ENCODE measurements around the gene SYT14.

The SYT14 gene

GRCh38 chr1:210057593-210057992 is 119.6 kb downstream of the SYT14 start:
- H3K27me3 ChIP-seq (ENCODE audit: low read length) = no peaks in the 10 kb centered on the region
- no peak overlapping the region for H3K9ac ChIP-seq (ENCODE audit: low read length)
- H3K9me2 ChIP-seq (replicated peaks; ENCODE audit: insufficient read depth, low read length) = no peaks in the 10 kb centered on the region
- no peak overlapping the region for H3K27ac ChIP-seq (ENCODE audit: low read depth, low read length)
- no peaks in the 10 kb centered on the region for H3K36me3 ChIP-seq (ENCODE audit: low read length)
- no peak for TF ChIP-seq EZH2phosphoT487 (conservative IDR thresholded peaks at IDR 0.05; ENCODE audit: low read length)
- TF ChIP-seq, protein P1, sequence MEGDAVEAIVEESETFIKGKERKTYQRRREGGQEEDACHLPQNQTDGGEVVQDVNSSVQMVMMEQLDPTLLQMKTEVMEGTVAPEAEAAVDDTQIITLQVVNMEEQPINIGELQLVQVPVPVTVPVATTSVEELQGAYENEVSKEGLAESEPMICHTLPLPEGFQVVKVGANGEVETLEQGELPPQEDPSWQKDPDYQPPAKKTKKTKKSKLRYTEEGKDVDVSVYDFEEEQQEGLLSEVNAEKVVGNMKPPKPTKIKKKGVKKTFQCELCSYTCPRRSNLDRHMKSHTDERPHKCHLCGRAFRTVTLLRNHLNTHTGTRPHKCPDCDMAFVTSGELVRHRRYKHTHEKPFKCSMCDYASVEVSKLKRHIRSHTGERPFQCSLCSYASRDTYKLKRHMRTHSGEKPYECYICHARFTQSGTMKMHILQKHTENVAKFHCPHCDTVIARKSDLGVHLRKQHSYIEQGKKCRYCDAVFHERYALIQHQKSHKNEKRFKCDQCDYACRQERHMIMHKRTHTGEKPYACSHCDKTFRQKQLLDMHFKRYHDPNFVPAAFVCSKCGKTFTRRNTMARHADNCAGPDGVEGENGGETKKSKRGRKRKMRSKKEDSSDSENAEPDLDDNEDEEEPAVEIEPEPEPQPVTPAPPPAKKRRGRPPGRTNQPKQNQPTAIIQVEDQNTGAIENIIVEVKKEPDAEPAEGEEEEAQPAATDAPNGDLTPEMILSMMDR (IDR thresholded peaks at IDR 0.05; ENCODE audit: insufficient read depth, low read length, poor library complexity, severe bottlenecking) = no peak
- no peaks in the 10 kb centered on the region for H3F3A ChIP-seq (ENCODE audit: insufficient read depth)
- H3K4me3 ChIP-seq (ENCODE audit: insufficient read depth, low read length, poor library complexity, severe bottlenecking) = no peak overlapping the region
- H2AFZ ChIP-seq (ENCODE audit: low read depth, low read length, severe bottlenecking) = no peak overlapping the region
- H3K4me2 ChIP-seq (ENCODE audit: low read depth, low read length, poor library complexity, severe bottlenecking) = no peak overlapping the region
- no peaks in the 10 kb centered on the region for H3K79me2 ChIP-seq (ENCODE audit: insufficient read depth, low read length)
- H3K9me3 ChIP-seq (ENCODE audit: insufficient read depth, low read length) = no peaks in the 10 kb centered on the region
- H4K20me1 ChIP-seq (ENCODE audit: low read depth, low read length) = no peaks in the 10 kb centered on the region

- Histone ChIP-seq H4K20me1 (ENCODE audit: low read depth, low read length) (no peaks in the 10 kb centered on the region), H3K4me2 (ENCODE audit: low read depth, low read length, poor library complexity, severe bottlenecking) (no peak overlapping the region), H3K4me3 (ENCODE audit: insufficient read depth, low read length, poor library complexity, severe bottlenecking) (no peak overlapping the region), H3K9me3 (ENCODE audit: insufficient read depth, low read length) (no peaks in the 10 kb centered on the region), H3F3A (ENCODE audit: insufficient read depth) (no peaks in the 10 kb centered on the region), H3K9me2 (replicated peaks; ENCODE audit: insufficient read depth, low read length) (no peaks in the 10 kb centered on the region), H3K27ac (ENCODE audit: low read depth, low read length) (no peak overlapping the region), H3K36me3 (ENCODE audit: low read length) (no peaks in the 10 kb centered on the region), H3K27me3 (ENCODE audit: low read length) (no peaks in the 10 kb centered on the region), H3K9ac (ENCODE audit: low read length) (no peak overlapping the region), H3K79me2 (ENCODE audit: insufficient read depth, low read length) (no peaks in the 10 kb centered on the region), H2AFZ (ENCODE audit: low read depth, low read length, severe bottlenecking) (no peak overlapping the region)
- TF ChIP-seq EZH2phosphoT487 (conservative IDR thresholded peaks at IDR 0.05; ENCODE audit: low read length) = no peak
- TF ChIP-seq, protein P1 (IDR thresholded peaks at IDR 0.05; ENCODE audit: insufficient read depth, low read length, poor library complexity, severe bottlenecking) = no peak
Observed at GRCh38 chr1:210061992-210062391, 124.0 kb downstream of the SYT14 start.

DNA sequence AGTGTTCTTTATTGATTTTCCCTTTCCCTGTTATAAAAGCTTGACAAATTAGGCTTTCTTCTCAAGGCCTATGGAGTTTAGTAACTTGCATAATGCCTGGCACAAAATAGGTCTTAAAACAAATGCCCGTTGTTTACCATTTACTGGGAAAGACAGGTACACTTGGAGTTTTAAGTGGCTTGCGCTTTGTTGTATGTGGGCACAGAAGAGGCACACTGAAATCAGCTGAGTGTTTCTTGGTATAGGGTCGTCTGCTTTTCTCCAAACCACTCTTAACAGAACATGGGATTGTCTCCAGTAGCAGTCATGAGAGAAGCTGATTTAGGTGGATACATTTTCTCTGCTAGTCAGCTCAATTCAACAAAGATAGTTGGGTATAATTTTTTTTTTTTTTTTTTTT is 132.5 kb downstream of the SYT14 start:
- H3K79me2 ChIP-seq (ENCODE audit: insufficient read depth, low read length) = no peaks in the 10 kb centered on the region
- H3K9me2 ChIP-seq (replicated peaks; ENCODE audit: insufficient read depth, low read length) = no peaks in the 10 kb centered on the region
- no peak overlapping the region for H3K9ac ChIP-seq (ENCODE audit: low read length)

More for the DNA sequence above, 132.5 kb downstream of the SYT14 start:
- no peaks in the 10 kb centered on the region for H3K9me3 ChIP-seq (ENCODE audit: insufficient read depth, low read length)
- no peak overlapping the region for H3K4me3 ChIP-seq (ENCODE audit: insufficient read depth, low read length, poor library complexity, severe bottlenecking)
- TF ChIP-seq, protein P1 (IDR thresholded peaks at IDR 0.05; ENCODE audit: insufficient read depth, low read length, poor library complexity, severe bottlenecking) = no peak
- TF ChIP-seq EZH2phosphoT487 (conservative IDR thresholded peaks at IDR 0.05; ENCODE audit: low read length) = no peak
- no peak overlapping the region for H2AFZ ChIP-seq (ENCODE audit: low read depth, low read length, severe bottlenecking)
- no peak overlapping the region for H3K27ac ChIP-seq (ENCODE audit: low read depth, low read length)
- H3F3A ChIP-seq (ENCODE audit: insufficient read depth) = no peaks in the 10 kb centered on the region
- H3K36me3 ChIP-seq (ENCODE audit: low read length) = no peaks in the 10 kb centered on the region
- H4K20me1 ChIP-seq (ENCODE audit: low read depth, low read length) = no peaks in the 10 kb centered on the region
- no peaks in the 10 kb centered on the region for H3K27me3 ChIP-seq (ENCODE audit: low read length)
- H3K4me2 ChIP-seq (ENCODE audit: low read depth, low read length, poor library complexity, severe bottlenecking) = no peak overlapping the region
